HepG2 (cell line): ENCODE data around the gene VAC14. TPM values are rescaled to one million over a fixed set of nuclear protein-coding genes. Genes with fewer than 3 reads are reported as not detected.
A peak's percentile ranks its signal among the peaks of the same experiment; 100 is the strongest.

ENCODE experiments used
- CAMTA2 ChIP-seq: sonication (generic); formaldehyde crosslinking; IDR thresholded peaks from 2 replicates; pipeline ENCODE4 v1.4.0; 2020; ENCODE audit warnings: mild to moderate bottlenecking, missing genetic modification reagents, borderline replicate concordance
- CEBPG ChIP-seq: IDR thresholded peaks from 2 replicates; pipeline ENCODE4 v1.6.1; 2016
- CERS6 ChIP-seq: sonication (generic); formaldehyde crosslinking; IDR thresholded peaks from 2 replicates; pipeline ENCODE4 v1.5.0; 2020; ENCODE audit warnings: missing genetic modification reagents
- CHCHD3 ChIP-seq: sonication (generic); formaldehyde crosslinking; IDR thresholded peaks from 2 replicates; pipeline ENCODE4 v1.8.0; 2022; ENCODE audit warnings: mild to moderate bottlenecking, missing genetic modification reagents, moderate library complexity
- DPF2 ChIP-seq: sonication (generic); formaldehyde crosslinking; IDR thresholded peaks from 2 replicates; pipeline ENCODE4 v1.4.0; 2020; ENCODE audit warnings: mild to moderate bottlenecking, low read depth, missing genetic modification reagents, borderline replicate concordance
- GATA4 ChIP-seq: sonication (generic); IDR thresholded peaks from 2 replicates; pipeline ENCODE4 v1.6.1; 2016; ENCODE audit warnings: antibody characterized with exemption, low read depth, borderline replicate concordance
- GATAD1 ChIP-seq: IDR thresholded peaks from 2 replicates; pipeline ENCODE4 v1.6.1; 2016; ENCODE audit warnings: missing genetic modification reagents, missing compliant biosample characterization
- GTF2F1 ChIP-seq: fragments of 150-350 bp; IDR thresholded peaks from 2 replicates; pipeline ENCODE4 v1.6.1; 2014; ENCODE audit warnings: low read length
- GTF3A ChIP-seq: sonication (generic); formaldehyde crosslinking; conservative IDR thresholded peaks from 2 replicates; pipeline ENCODE4 v1.4.0; 2020; ENCODE audit warnings: mild to moderate bottlenecking, missing genetic modification reagents
- HDAC1 ChIP-seq: sonication (generic); formaldehyde crosslinking; IDR thresholded peaks from 2 replicates; pipeline ENCODE4 v1.5.1; 2020; ENCODE audit warnings: mild to moderate bottlenecking, missing genetic modification reagents
- HES4 ChIP-seq: sonication (generic); formaldehyde crosslinking; IDR thresholded peaks from 2 replicates; pipeline ENCODE4 v1.9.0; 2021; ENCODE audit warnings: mild to moderate bottlenecking, missing genetic modification reagents, borderline replicate concordance
- HOXA7 ChIP-seq: sonication (generic); formaldehyde crosslinking; IDR thresholded peaks from 2 replicates; pipeline ENCODE4 v1.8.1; 2022; ENCODE audit warnings: mild to moderate bottlenecking, missing genetic modification reagents, moderate library complexity
- NCOA5 ChIP-seq: sonication (generic); formaldehyde crosslinking; IDR thresholded peaks from 2 replicates; pipeline ENCODE4 v1.4.0; 2020; ENCODE audit warnings: missing genetic modification reagents
- NFRKB ChIP-seq: fragments of 450-650 bp; IDR thresholded peaks from 2 replicates; pipeline ENCODE4 v1.6.1; 2017
- NR2F2 ChIP-seq: IDR thresholded peaks from 2 replicates; pipeline ENCODE4 v1.6.1; 2012; ENCODE audit warnings: low read depth, inconsistent platforms, borderline replicate concordance
- PITX1 ChIP-seq: sonication (generic); formaldehyde crosslinking; IDR thresholded peaks from 2 replicates; pipeline ENCODE4 v1.5.1; 2020; ENCODE audit warnings: mild to moderate bottlenecking, missing genetic modification reagents
- SIN3A ChIP-seq: IDR thresholded peaks from 2 replicates; pipeline ENCODE4 v1.6.1; 2011; ENCODE audit warnings: low read depth, mild to moderate bottlenecking, control low read depth, low read length, borderline replicate concordance
- SOX13 ChIP-seq, 3 experiments: fragments of 450-650 bp in 1 of 3; sonication (generic) in 1 of 3; formaldehyde crosslinking in 1 of 3; IDR thresholded peaks in 2 of 3; conservative IDR thresholded peaks in 1 of 3; 2 replicates each; pipeline versions ENCODE4 v1.5.0 to v1.6.1; 2016 to 2020; ENCODE audit warnings: antibody characterized with exemption in 1 of 3, mild to moderate bottlenecking in 1 of 3, missing compliant biosample characterization in 1 of 3, missing genetic modification reagents in 1 of 3, moderate library complexity in 1 of 3
- YY1 ChIP-seq: IDR thresholded peaks from 2 replicates; pipeline ENCODE4 v1.6.1; 2011; ENCODE audit warnings: low read length, low read depth, moderate library complexity, mild to moderate bottlenecking; ENCODE audit not compliant: insufficient read depth, insufficient replicate concordance
- ZBTB21 ChIP-seq: sonication (generic); formaldehyde crosslinking; IDR thresholded peaks from 2 replicates; pipeline ENCODE4 v1.4.0; 2020; ENCODE audit warnings: missing genetic modification reagents
- ZFAT ChIP-seq: sonication (generic); formaldehyde crosslinking; conservative IDR thresholded peaks from 2 replicates; pipeline ENCODE4 v1.8.1; 2023; ENCODE audit warnings: missing genetic modification reagents, inconsistent platforms
- ZNF232 ChIP-seq: sonication (generic); formaldehyde crosslinking; IDR thresholded peaks from 2 replicates; pipeline ENCODE4 v1.4.0; 2020; ENCODE audit warnings: missing genetic modification reagents, borderline replicate concordance
- ZNF292 ChIP-seq: sonication (generic); formaldehyde crosslinking; IDR thresholded peaks from 2 replicates; pipeline ENCODE4 v1.8.1; 2022; ENCODE audit warnings: mild to moderate bottlenecking, low read depth, missing genetic modification reagents, borderline replicate concordance
- ZNF501 ChIP-seq: sonication (generic); formaldehyde crosslinking; IDR thresholded peaks from 2 replicates; pipeline ENCODE4 v1.5.1; 2020; ENCODE audit warnings: mild to moderate bottlenecking, moderate library complexity, missing genetic modification reagents
- ZNF615 ChIP-seq: sonication (generic); formaldehyde crosslinking; IDR thresholded peaks from 2 replicates; pipeline ENCODE4 v1.5.0; 2020; ENCODE audit warnings: mild to moderate bottlenecking, missing genetic modification reagents, borderline replicate concordance
- ZNF660 ChIP-seq: sonication (generic); formaldehyde crosslinking; IDR thresholded peaks from 2 replicates; pipeline ENCODE4 v1.5.1; 2020; ENCODE audit warnings: mild to moderate bottlenecking, low read depth, missing genetic modification reagents, borderline replicate concordance
- polyA plus RNA-seq, 8 experiments: library from polyadenylated mRNA; depleted of rRNA in 3 of 8; stranded (reverse) in 7 of 8; unstranded in 1 of 8; fragments of >200 nt; fragmentation: Illumina TruSeq in 4 of 8; extraction: Trizol in 4 of 8; gene quantifications; 2 replicates each; pipeline versions ENCODE4 v1.2.1 to v1.2.3, GENCODE V29; 2011 to 2016; ENCODE audit warnings: low read depth in 4 of 8, missing spikeins in 1 of 8, mixed read lengths in 1 of 8; ENCODE audit not compliant: insufficient read depth in 1 of 8
- total RNA-seq, 5 experiments: library from RNA; depleted of rRNA; stranded (reverse); fragments of >200 nt; fragmentation: Illumina TruSeq; extraction: Trizol; gene quantifications; 2 replicates each; pipeline ENCODE4 v1.2.3, GENCODE V29; 2016; ENCODE audit warnings: low read depth in 1 of 5
- TF ChIP-seq, protein P1 (sequence below): sonication (generic); formaldehyde crosslinking; IDR thresholded peaks from 2 replicates; pipeline ENCODE4 v1.4.0; 2020; ENCODE audit warnings: missing genetic modification reagents
- TF ChIP-seq, protein P2 (sequence below): IDR thresholded peaks from 2 replicates; pipeline ENCODE4 v1.6.1; 2016; ENCODE audit warnings: low read depth

Gene VAC14
- total and polyA plus RNA-seq, 2 of the 13 experiments (the other 11 are each of a cell fraction or from before 2014, with no cell fraction given) = 23.5 to 24.6 TPM

- TF ChIP-seq SOX13 (IDR thresholded peaks at IDR 0.05) (no peak), SOX13 (CRISPR knock-in tag; conservative IDR thresholded peaks at IDR 0.05 in 1 of 2, IDR thresholded peaks at IDR 0.05 in 1 of 2) (peak in 1 of 2 experiments; percentile 28; a peak in 1 of 4 replicates), CHCHD3 (no peak), HES4 (no peak), DPF2 (CRISPR knock-in tag) (peak; percentile 28; the same call in 1 of the 2 replicates), GTF2F1 (no peak), ZNF292 (CRISPR knock-in tag) (peak; percentile 29; the same call in 1 of the 2 replicates), HOXA7 (CRISPR knock-in tag) (no peak), ZBTB21 (CRISPR knock-in tag) (peak; percentile 62; the same call in 1 of the 2 replicates), CAMTA2 (CRISPR knock-in tag) (no peak), SIN3A (peak; percentile 40; the same call in 1 of the 2 replicates), ZNF501 (CRISPR knock-in tag) (0 out of 2 replicates have a peak, but pooled peaks have one; percentile 54), CEBPG (CRISPR knock-in tag) (peak; percentile 45), GATA4 (no peak), PITX1 (peak; percentile 37; the same call in 1 of the 2 replicates), GATAD1 (no peak), ZNF615 (CRISPR knock-in tag) (no peak), CERS6 (CRISPR knock-in tag) (no peak), NR2F2 (peak; percentile 20; the same call in 1 of the 2 replicates), ZFAT (CRISPR knock-in tag) (no peak), ZNF660 (no peak), YY1 (no peak), HDAC1 (CRISPR knock-in tag) (peak; percentile 49; the same call in 1 of the 2 replicates), NFRKB (no peak), ZNF232 (CRISPR knock-in tag) (no peak), NCOA5 (CRISPR knock-in tag) (no peak), GTF3A (CRISPR knock-in tag) (no peak)
- TF ChIP-seq, protein P1, sequence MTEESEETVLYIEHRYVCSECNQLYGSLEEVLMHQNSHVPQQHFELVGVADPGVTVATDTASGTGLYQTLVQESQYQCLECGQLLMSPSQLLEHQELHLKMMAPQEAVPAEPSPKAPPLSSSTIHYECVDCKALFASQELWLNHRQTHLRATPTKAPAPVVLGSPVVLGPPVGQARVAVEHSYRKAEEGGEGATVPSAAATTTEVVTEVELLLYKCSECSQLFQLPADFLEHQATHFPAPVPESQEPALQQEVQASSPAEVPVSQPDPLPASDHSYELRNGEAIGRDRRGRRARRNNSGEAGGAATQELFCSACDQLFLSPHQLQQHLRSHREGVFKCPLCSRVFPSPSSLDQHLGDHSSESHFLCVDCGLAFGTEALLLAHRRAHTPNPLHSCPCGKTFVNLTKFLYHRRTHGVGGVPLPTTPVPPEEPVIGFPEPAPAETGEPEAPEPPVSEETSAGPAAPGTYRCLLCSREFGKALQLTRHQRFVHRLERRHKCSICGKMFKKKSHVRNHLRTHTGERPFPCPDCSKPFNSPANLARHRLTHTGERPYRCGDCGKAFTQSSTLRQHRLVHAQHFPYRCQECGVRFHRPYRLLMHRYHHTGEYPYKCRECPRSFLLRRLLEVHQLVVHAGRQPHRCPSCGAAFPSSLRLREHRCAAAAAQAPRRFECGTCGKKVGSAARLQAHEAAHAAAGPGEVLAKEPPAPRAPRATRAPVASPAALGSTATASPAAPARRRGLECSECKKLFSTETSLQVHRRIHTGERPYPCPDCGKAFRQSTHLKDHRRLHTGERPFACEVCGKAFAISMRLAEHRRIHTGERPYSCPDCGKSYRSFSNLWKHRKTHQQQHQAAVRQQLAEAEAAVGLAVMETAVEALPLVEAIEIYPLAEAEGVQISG = peak; percentile 58
- TF ChIP-seq, protein P2, sequence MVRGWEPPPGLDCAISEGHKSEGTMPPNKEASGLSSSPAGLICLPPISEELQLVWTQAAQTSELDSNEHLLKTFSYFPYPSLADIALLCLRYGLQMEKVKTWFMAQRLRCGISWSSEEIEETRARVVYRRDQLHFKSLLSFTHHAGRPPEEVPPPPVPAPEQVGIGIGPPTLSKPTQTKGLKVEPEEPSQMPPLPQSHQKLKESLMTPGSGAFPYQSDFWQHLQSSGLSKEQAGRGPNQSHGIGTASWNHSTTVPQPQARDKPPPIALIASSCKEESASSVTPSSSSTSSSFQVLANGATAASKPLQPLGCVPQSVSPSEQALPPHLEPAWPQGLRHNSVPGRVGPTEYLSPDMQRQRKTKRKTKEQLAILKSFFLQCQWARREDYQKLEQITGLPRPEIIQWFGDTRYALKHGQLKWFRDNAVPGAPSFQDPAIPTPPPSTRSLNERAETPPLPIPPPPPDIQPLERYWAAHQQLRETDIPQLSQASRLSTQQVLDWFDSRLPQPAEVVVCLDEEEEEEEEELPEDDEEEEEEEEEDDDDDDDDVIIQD = no peak
Observed at GRCh38 chr16:70778901-70779309, 22.1 kb downstream of the VAC14 start (continued).
